ENCODE data around the gene OTUD6A.
"Not testable (repeated sequence)": the region's sequence is repeated elsewhere in the genome, so short reads cannot be mapped to it uniquely, and the experiment has no call there.

OTUD6A gene

GRCh38 chrX:70044541-70045245 is 17.6 kb upstream of the OTUD6A start:
- in situ Hi-C loops (cut with MboI; ENCODE audit: low sequenced_read_pairs): no loop called here

GRCh38 chrX:70046978-70047377 is 15.3 kb upstream of the OTUD6A start:
- in situ Hi-C loops (cut with MboI; ENCODE audit: low sequenced_read_pairs): no loop called here

GRCh38 chrX:70049406-70049805 is 12.9 kb upstream of the OTUD6A start:
- in situ Hi-C loops (cut with MboI; ENCODE audit: low sequenced_read_pairs): no loop called here

GRCh38 chrX:70049925-70050324 is 12.3 kb upstream of the OTUD6A start, which contains the start of gene AWAT2:
Gene AWAT2 (minus strand): TSS chrX:70049938. CDS start chrX:70049932, 6 bp downstream.
- in situ Hi-C loops (cut with MboI; ENCODE audit: low sequenced_read_pairs): loop anchor here (25.0 kb wide), 1 partner anchor 513 kb away; no protein-coding TSS in a partner anchor

GRCh38 chrX:70052895-70053615 is 9.2 kb upstream of the OTUD6A start:
- in situ Hi-C loops (cut with MboI; ENCODE audit: low sequenced_read_pairs): loop anchor here (25.0 kb wide), 1 partner anchor 516 kb away; no protein-coding TSS in a partner anchor

- in situ Hi-C loops (cut with MboI; ENCODE audit: low sequenced_read_pairs): loop anchor here (25.0 kb wide), 1 partner anchor 517 kb away; no protein-coding TSS in a partner anchor
Measured at GRCh38 chrX:70054391-70054790, 7.9 kb upstream of the OTUD6A start.

- in situ Hi-C loops (cut with MboI; ENCODE audit: low sequenced_read_pairs): loop anchor here (25.0 kb wide), 1 partner anchor 526 kb away; no protein-coding TSS in a partner anchor
Measured at GRCh38 chrX:70062961-70063550, 799 bp downstream of the OTUD6A start.

GRCh38 chrX:70066646-70067045 is 4.4 kb downstream of the OTUD6A start:
- in situ Hi-C loops (cut with MboI; ENCODE audit: low sequenced_read_pairs): loop anchor here (25.0 kb wide), 1 partner anchor 529 kb away; no protein-coding TSS in a partner anchor

GRCh38 chrX:70079297-70079696 is 17.0 kb downstream of the OTUD6A start:
- in situ Hi-C loops (cut with MboI; ENCODE audit: low sequenced_read_pairs): no loop called here

GRCh38 chrX:70079870-70080269 is 17.6 kb downstream of the OTUD6A start:
- in situ Hi-C loops (cut with MboI; ENCODE audit: low sequenced_read_pairs): no loop called here

GRCh38 chrX:70082723-70083122 is 20.5 kb downstream of the OTUD6A start:
- in situ Hi-C loops (cut with MboI; ENCODE audit: low sequenced_read_pairs): no loop called here

- in situ Hi-C loops (cut with MboI; ENCODE audit: low sequenced_read_pairs): no loop called here
Measured at GRCh38 chrX:70084592-70085240, 22.5 kb downstream of the OTUD6A start.

GRCh38 chrX:70087857-70088630 is 25.8 kb downstream of the OTUD6A start:
- in situ Hi-C loops (cut with MboI; ENCODE audit: low sequenced_read_pairs): no loop called here

GRCh38 chrX:70088751-70089150 is 26.5 kb downstream of the OTUD6A start:
- in situ Hi-C loops (cut with MboI; ENCODE audit: low sequenced_read_pairs): no loop called here

- in situ Hi-C loops (cut with MboI; ENCODE audit: low sequenced_read_pairs): no loop called here
Measured at GRCh38 chrX:70089604-70090297, 27.5 kb downstream of the OTUD6A start.

- in situ Hi-C loops (cut with MboI; ENCODE audit: low sequenced_read_pairs): no loop called here
Measured at GRCh38 chrX:70092247-70092646, 30.0 kb downstream of the OTUD6A start.

- in situ Hi-C loops (cut with MboI; ENCODE audit: low sequenced_read_pairs): no loop called here
Measured at GRCh38 chrX:70096052-70096451, 33.8 kb downstream of the OTUD6A start.

- in situ Hi-C loops (cut with MboI; ENCODE audit: low sequenced_read_pairs): no loop called here
Measured at GRCh38 chrX:70105229-70105628, 43.0 kb downstream of the OTUD6A start.

GRCh38 chrX:70111436-70112026 is 49.3 kb downstream of the OTUD6A start:
- in situ Hi-C loops (cut with MboI; ENCODE audit: low sequenced_read_pairs): not testable (repeated sequence)

Data from HL-60/S4 treated with retinoic acid at 250 ng/mL for 4 days and 3 days (cell line).